ENCODE measurements around the gene ARFIP2. TPM values are rescaled to one million over a fixed set of nuclear protein-coding genes. Genes with fewer than 3 reads are reported as not detected.
"Not testable (repeated sequence)": the region's sequence is repeated elsewhere in the genome, so short reads cannot be mapped to it uniquely, and the experiment has no call there.

ARFIP2 gene
- total RNA-seq, 1 experiment from 2014 or later, result 72.2 TPM

DNA sequence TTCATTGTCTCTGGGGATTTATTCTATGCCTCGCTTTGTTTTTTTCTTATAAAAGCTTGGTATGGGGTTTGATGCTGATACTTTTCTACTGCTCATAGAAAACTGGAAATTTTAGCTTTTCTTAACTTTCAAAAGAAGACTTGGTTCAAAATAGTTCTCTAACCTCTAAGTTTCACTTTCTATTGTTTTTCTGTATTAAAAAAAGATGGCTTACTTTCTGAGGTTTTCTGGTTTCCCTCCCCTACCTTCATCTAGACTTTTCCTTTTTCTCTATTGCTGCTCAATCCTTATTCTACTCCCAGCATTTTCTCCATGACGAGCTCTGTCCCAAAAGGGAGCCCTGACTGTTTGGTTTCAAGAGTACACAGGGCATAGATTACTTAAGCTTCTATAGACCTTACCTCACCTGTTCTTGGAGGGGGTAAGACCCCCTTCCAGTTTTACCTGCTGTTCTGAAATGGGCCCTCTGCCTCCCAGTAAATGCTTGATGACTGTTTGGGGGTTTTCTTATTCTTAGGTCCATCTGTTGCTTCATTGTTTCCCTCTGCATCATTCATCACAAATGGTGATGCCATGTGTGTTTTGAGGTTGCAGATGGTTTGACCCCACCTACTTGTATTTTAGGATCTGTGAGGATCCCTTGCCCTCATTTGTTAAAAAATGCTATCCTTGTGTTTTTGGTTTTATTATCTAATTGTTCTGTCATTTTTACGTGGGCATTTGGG is 45.4 kb upstream of the ARFIP2 start:
- H3K36me3 Mint-ChIP-seq (ENCODE audit: insufficient read depth, unreplicated experiment), result no peaks in the 10 kb centered on the region
- no peak overlapping the region for H3K4me3 Mint-ChIP-seq (ENCODE audit: low read depth, unreplicated experiment)
- H3K9me3 Mint-ChIP-seq (ENCODE audit: low read depth, unreplicated experiment), result no peaks in the 10 kb centered on the region
- CTCF ChIA-PET, result no interaction called here
- intact Hi-C loops (cut with micrococcal nuclease; ENCODE audit: unreplicated experiment), result no loop called here
- no peaks in the 10 kb centered on the region for H3K27me3 Mint-ChIP-seq (ENCODE audit: unreplicated experiment)
- no TSS peak for BruUV-seq (replicated peaks)
- H3K27ac Mint-ChIP-seq (ENCODE audit: unreplicated experiment), result no peak overlapping the region
- TF ChIP-seq, protein P1, sequence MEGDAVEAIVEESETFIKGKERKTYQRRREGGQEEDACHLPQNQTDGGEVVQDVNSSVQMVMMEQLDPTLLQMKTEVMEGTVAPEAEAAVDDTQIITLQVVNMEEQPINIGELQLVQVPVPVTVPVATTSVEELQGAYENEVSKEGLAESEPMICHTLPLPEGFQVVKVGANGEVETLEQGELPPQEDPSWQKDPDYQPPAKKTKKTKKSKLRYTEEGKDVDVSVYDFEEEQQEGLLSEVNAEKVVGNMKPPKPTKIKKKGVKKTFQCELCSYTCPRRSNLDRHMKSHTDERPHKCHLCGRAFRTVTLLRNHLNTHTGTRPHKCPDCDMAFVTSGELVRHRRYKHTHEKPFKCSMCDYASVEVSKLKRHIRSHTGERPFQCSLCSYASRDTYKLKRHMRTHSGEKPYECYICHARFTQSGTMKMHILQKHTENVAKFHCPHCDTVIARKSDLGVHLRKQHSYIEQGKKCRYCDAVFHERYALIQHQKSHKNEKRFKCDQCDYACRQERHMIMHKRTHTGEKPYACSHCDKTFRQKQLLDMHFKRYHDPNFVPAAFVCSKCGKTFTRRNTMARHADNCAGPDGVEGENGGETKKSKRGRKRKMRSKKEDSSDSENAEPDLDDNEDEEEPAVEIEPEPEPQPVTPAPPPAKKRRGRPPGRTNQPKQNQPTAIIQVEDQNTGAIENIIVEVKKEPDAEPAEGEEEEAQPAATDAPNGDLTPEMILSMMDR (IDR thresholded peaks at IDR 0.05; ENCODE audit: unreplicated experiment), result no peak
- DNase-seq, result no peak
- H3K4me1 Mint-ChIP-seq (ENCODE audit: low read depth, unreplicated experiment), result no peaks in the 10 kb centered on the region

DNA sequence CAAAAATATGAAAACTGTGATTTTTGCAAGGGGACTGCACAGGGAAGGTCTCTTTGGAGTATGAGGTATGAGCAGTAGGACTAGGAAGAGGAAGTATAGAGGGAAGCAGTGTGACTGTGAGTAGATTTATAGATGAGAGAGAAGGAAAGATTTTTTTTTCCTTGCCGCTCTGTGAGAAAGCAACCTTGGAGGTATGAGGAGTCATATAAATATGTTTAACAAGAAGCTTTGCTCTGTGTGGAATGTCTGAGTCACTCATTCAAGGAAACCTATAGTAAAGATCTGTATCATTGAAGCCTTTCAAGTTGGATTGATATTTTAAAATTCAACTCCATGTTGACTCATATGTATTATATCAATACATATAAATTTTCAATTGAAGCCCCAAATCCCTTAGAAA is 42.1 kb upstream of the ARFIP2 start:
- BruUV-seq (replicated peaks), result no TSS peak
- Mint-ChIP-seq H3K27ac (ENCODE audit: unreplicated experiment) (no peak overlapping the region), H3K4me3 (ENCODE audit: low read depth, unreplicated experiment) (no peak overlapping the region), H3K36me3 (ENCODE audit: insufficient read depth, unreplicated experiment) (peaks cover 7% of the 10 kb centered on the region), H3K27me3 (ENCODE audit: unreplicated experiment) (no peaks in the 10 kb centered on the region), H3K9me3 (ENCODE audit: low read depth, unreplicated experiment) (no peaks in the 10 kb centered on the region), H3K4me1 (ENCODE audit: low read depth, unreplicated experiment) (no peaks in the 10 kb centered on the region)
- no peak for DNase-seq
- CTCF ChIA-PET, result no interaction called here
- intact Hi-C loops (cut with micrococcal nuclease; ENCODE audit: unreplicated experiment), result no loop called here
- TF ChIP-seq, protein P1 (IDR thresholded peaks at IDR 0.05; ENCODE audit: unreplicated experiment), result no peak

DNA sequence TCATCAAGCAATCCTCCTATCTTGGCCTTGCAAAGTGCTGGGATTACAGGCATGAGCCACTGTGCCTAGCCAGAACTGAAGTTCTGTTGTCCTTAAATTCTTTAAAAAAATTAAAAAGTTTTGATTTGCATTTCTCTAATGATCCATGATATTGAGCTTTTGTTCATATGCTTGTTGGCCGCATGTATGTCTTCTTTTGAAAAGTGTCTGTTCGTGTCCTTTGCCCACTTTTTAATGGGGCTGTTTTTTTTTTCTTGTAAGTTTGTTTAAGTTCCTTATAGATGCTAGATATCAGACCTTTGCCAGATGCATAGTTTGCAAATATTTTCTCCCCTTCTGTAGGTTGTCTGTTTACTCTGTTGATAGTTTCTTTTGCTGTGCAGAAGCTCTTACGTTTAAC is 40.8 kb upstream of the ARFIP2 start:
- H3K4me1 Mint-ChIP-seq (ENCODE audit: low read depth, unreplicated experiment); H3K36me3 Mint-ChIP-seq (ENCODE audit: insufficient read depth, unreplicated experiment); H3K4me3 Mint-ChIP-seq (ENCODE audit: low read depth, unreplicated experiment); H3K9me3 Mint-ChIP-seq (ENCODE audit: low read depth, unreplicated experiment); BruUV-seq (replicated peaks); H3K27me3 Mint-ChIP-seq (ENCODE audit: unreplicated experiment); H3K27ac Mint-ChIP-seq (ENCODE audit: unreplicated experiment); CTCF ChIA-PET; intact Hi-C loops (cut with micrococcal nuclease; ENCODE audit: unreplicated experiment); DNase-seq: not testable (repeated sequence)

DNA sequence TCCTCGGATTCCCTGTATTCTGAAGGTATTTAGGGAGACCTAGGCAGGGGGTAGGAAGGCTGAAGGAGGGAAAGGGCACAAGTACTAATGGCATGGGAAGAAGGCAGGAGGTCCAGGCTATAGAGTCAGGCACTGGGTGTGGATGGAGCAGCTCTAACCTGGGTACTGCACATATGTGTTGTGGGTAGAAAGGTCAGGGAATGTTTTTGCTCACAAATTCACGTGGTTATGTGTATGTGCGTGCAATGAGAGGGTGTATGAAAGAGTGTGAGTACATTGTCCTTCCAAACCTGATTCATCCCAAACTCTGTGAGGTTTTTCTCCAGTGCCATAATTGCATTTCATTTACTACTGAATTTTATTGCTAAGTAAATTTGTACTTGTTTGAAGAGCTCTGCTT is 39.1 kb upstream of the ARFIP2 start:
- intact Hi-C loops (cut with micrococcal nuclease; ENCODE audit: unreplicated experiment), result no loop called here
- CTCF ChIA-PET, result no interaction called here
- Mint-ChIP-seq H3K4me1 (ENCODE audit: low read depth, unreplicated experiment) (no peaks in the 10 kb centered on the region), H3K27ac (ENCODE audit: unreplicated experiment) (no peak overlapping the region), H3K4me3 (ENCODE audit: low read depth, unreplicated experiment) (no peak overlapping the region), H3K9me3 (ENCODE audit: low read depth, unreplicated experiment) (no peaks in the 10 kb centered on the region), H3K27me3 (ENCODE audit: unreplicated experiment) (no peaks in the 10 kb centered on the region), H3K36me3 (ENCODE audit: insufficient read depth, unreplicated experiment) (peaks cover 21% of the 10 kb centered on the region)
- BruUV-seq (replicated peaks), result no TSS peak
- no peak for DNase-seq
- TF ChIP-seq, protein P1 (IDR thresholded peaks at IDR 0.05; ENCODE audit: unreplicated experiment), result no peak

DNA sequence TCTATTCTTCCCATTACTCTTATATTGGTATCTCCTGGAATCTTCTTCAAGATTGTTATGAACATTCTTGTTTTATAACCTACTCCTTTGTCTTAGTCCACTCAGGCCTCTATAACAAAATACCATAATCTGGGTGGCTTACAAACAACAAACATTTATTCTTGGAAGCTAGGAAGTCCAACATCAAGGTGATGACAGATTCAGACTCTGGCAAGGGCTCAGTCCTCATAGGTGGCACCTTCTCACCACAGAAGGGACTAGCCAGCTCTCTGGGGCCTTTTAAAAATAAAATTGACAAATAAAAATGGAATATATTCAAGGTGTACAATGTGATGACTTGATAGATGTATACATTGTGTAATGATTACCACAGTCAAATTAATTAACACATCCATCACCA is 35.7 kb upstream of the ARFIP2 start:
- Mint-ChIP-seq H3K9me3 (ENCODE audit: low read depth, unreplicated experiment) (no peaks in the 10 kb centered on the region), H3K36me3 (ENCODE audit: insufficient read depth, unreplicated experiment) (peaks cover 21% of the 10 kb centered on the region), H3K27ac (ENCODE audit: unreplicated experiment) (no peak overlapping the region), H3K27me3 (ENCODE audit: unreplicated experiment) (no peaks in the 10 kb centered on the region), H3K4me1 (ENCODE audit: low read depth, unreplicated experiment) (no peaks in the 10 kb centered on the region), H3K4me3 (ENCODE audit: low read depth, unreplicated experiment) (no peak overlapping the region)
- BruUV-seq (replicated peaks), result no TSS peak
- CTCF ChIA-PET, result no interaction called here
- DNase-seq, result no peak
- intact Hi-C loops (cut with micrococcal nuclease; ENCODE audit: unreplicated experiment), result no loop called here
- TF ChIP-seq, protein P1 (IDR thresholded peaks at IDR 0.05; ENCODE audit: unreplicated experiment), result no peak
